SK-N-SH (cell line): ENCODE measurements around the gene DOCK3. TPM values are rescaled to one million over a fixed set of nuclear protein-coding genes. Genes with fewer than 3 reads are reported as not detected.

Experiments
- CTCF ChIA-PET: fragments of 300-600, 350-600 bp; formaldehyde crosslinking; extraction: SDS; loops from one replicate; lab custom pipeline; 2021; lab: Yijun Ruan, JAX
- POLR2A ChIA-PET: fragments of 350-600 bp; sonication (Branson Sonifier 250); formaldehyde crosslinking; extraction: SDS; loops from one replicate; lab custom pipeline; 2020; ENCODE audit warnings: antibody characterized with exemption, inconsistent platforms; lab: Yijun Ruan, JAX
- DNase-seq: peaks from one replicate; pipeline ENCODE4 v3.0.0; 2012
- H2AFZ ChIP-seq: fragments of 200-600 bp; sonication (generic); 2 replicates; pipeline ENCODE4 v1.8.1; 2016; ENCODE audit warnings: antibody characterized with exemption, mild to moderate bottlenecking, low read depth
- H3F3A ChIP-seq: fragments of 200-600 bp; sonication (generic); replicated peaks from 2 replicates; pipeline ENCODE3; 2016; ENCODE audit warnings: antibody characterized with exemption, mild to moderate bottlenecking; ENCODE audit not compliant: insufficient read depth
- H3K27ac ChIP-seq, 2 experiments: fragments of 200-500 bp in 1 of 2; fragments of 200-600 bp in 1 of 2; sonication (Bioruptor generic) in 1 of 2; sonication (generic), shearing (Covaris generic) in 1 of 2; 2 replicates each; pipeline versions ENCODE4 v1.5.1 to v1.6.1; 2014 to 2016; ENCODE audit warnings: low read depth in 2 of 2, inconsistent platforms in 1 of 2, low read length in 1 of 2, mild to moderate bottlenecking in 1 of 2, mixed read lengths in 1 of 2
- H3K27me3 ChIP-seq: fragments of 200-600 bp; sonication (generic), shearing (Covaris generic); 2 replicates; pipeline ENCODE4 v1.6.1; 2016; ENCODE audit warnings: mixed run types; ENCODE audit not compliant: insufficient read depth
- H3K36me3 ChIP-seq, 2 experiments: fragments of 200-500 bp in 1 of 2; fragments of 200-600 bp in 1 of 2; sonication (Bioruptor generic) in 1 of 2; sonication (generic) in 1 of 2; replicated peaks in 1 of 2; 2 replicates each; pipeline versions ENCODE3 to v1.5.1; 2014 to 2016; ENCODE audit warnings: low read length in 1 of 2, mild to moderate bottlenecking in 1 of 2; ENCODE audit not compliant: insufficient read depth in 2 of 2, control insufficient read depth in 1 of 2
- H3K4me1 ChIP-seq, 2 experiments: fragments of 200-500 bp in 1 of 2; fragments of 200-600 bp in 1 of 2; sonication (Bioruptor generic) in 1 of 2; sonication (generic), shearing (Covaris generic) in 1 of 2; 2 replicates each; pipeline versions ENCODE4 v1.5.1 to v1.6.1; 2014 to 2016; ENCODE audit warnings: low read depth in 1 of 2, low read length in 1 of 2, mixed run types in 1 of 2; ENCODE audit not compliant: insufficient read depth in 2 of 2, control insufficient read depth in 1 of 2
- H3K4me2 ChIP-seq: fragments of 200-600 bp; sonication (generic), shearing (Covaris generic); 2 replicates; pipeline ENCODE4 v1.6.1; 2017; ENCODE audit warnings: mixed run types
- H3K4me3 ChIP-seq, 2 experiments: fragments of 200-500 bp in 1 of 2; fragments of 200-600 bp in 1 of 2; sonication (Bioruptor generic) in 1 of 2; sonication (generic), shearing (Covaris generic) in 1 of 2; 2 replicates each; pipeline versions ENCODE4 v1.5.1 to v1.8.1; 2014 to 2016; ENCODE audit warnings: low read depth in 2 of 2, inconsistent platforms in 1 of 2, low read length in 1 of 2, mild to moderate bottlenecking in 1 of 2, mixed read lengths in 1 of 2, moderate library complexity in 1 of 2
- H3K79me2 ChIP-seq: fragments of 200-600 bp; sonication (generic); 2 replicates; pipeline ENCODE4 v1.8.1; 2017; ENCODE audit warnings: mild to moderate bottlenecking; ENCODE audit not compliant: insufficient read depth
- H3K9ac ChIP-seq: fragments of 200-600 bp; sonication (generic); 2 replicates; pipeline ENCODE4 v1.6.1; 2017; ENCODE audit warnings: mixed run types
- H3K9me2 ChIP-seq: fragments of 200-600 bp; sonication (generic); 2 replicates; pipeline ENCODE4 v1.6.1; 2017; ENCODE audit warnings: mixed run types
- H3K9me3 ChIP-seq: fragments of 200-600 bp; sonication (generic); 2 replicates; pipeline ENCODE4 v1.6.1; 2017; ENCODE audit warnings: mixed run types, mild to moderate bottlenecking, moderate library complexity
- H4K20me1 ChIP-seq: fragments of 200-600 bp; sonication (generic); 2 replicates; pipeline ENCODE4 v1.6.1; 2017; ENCODE audit warnings: mild to moderate bottlenecking, mixed run types; ENCODE audit not compliant: insufficient read depth
- FOSL2 ChIP-seq: IDR thresholded peaks from 2 replicates; pipeline ENCODE4 v1.4.0; 2012; ENCODE audit warnings: low read depth, mild to moderate bottlenecking, moderate library complexity, borderline replicate concordance
- FOXJ3 ChIP-seq: sonication (generic); formaldehyde crosslinking; IDR thresholded peaks from 2 replicates; pipeline ENCODE4 v1.5.1; 2020; ENCODE audit warnings: mild to moderate bottlenecking, missing genetic modification reagents
- FOXM1 ChIP-seq: IDR thresholded peaks from 2 replicates; pipeline ENCODE4 v1.4.0; 2012; ENCODE audit warnings: low read depth, mild to moderate bottlenecking
- GABPA ChIP-seq: IDR thresholded peaks from 2 replicates; pipeline ENCODE4 v1.4.0; 2012; ENCODE audit warnings: low read depth, mild to moderate bottlenecking
- JUND ChIP-seq: IDR thresholded peaks from 2 replicates; pipeline ENCODE4 v1.4.0; 2012
- MEF2A ChIP-seq: IDR thresholded peaks from 2 replicates; pipeline ENCODE4 v1.4.0; 2012; ENCODE audit warnings: low read depth, borderline replicate concordance
- MXI1 ChIP-seq: IDR thresholded peaks from 2 replicates; pipeline ENCODE4 v1.6.1; 2012; ENCODE audit warnings: mild to moderate bottlenecking, low read depth, low read length, improper control_type of control experiment
- NFIC ChIP-seq: IDR thresholded peaks from 2 replicates; pipeline ENCODE4 v1.4.0; 2012; ENCODE audit warnings: borderline replicate concordance
- RAD21 ChIP-seq: IDR thresholded peaks from 2 replicates; pipeline ENCODE4 v1.6.1; 2012; ENCODE audit warnings: mild to moderate bottlenecking, low read length
- RCOR1 ChIP-seq: fragments of 150-350 bp; IDR thresholded peaks from 2 replicates; pipeline ENCODE4 v1.6.1; 2017; ENCODE audit warnings: antibody characterized with exemption, low read length
- RFX5 ChIP-seq: IDR thresholded peaks from 2 replicates; pipeline ENCODE4 v1.6.1; 2012; ENCODE audit warnings: mild to moderate bottlenecking, improper control_type of control experiment, low read length
- SIN3A ChIP-seq: IDR thresholded peaks from 2 replicates; pipeline ENCODE4 v1.6.1; 2012; ENCODE audit warnings: low read depth, mild to moderate bottlenecking, low read length, moderate library complexity, borderline replicate concordance
- SMC3 ChIP-seq: IDR thresholded peaks from 2 replicates; pipeline ENCODE4 v1.6.1; 2012; ENCODE audit warnings: low read depth, low read length, improper control_type of control experiment
- TAF1 ChIP-seq: IDR thresholded peaks from 2 replicates; pipeline ENCODE4 v1.6.1; 2012; ENCODE audit warnings: low read depth, mild to moderate bottlenecking, low read length, moderate library complexity, borderline replicate concordance
- YY1 ChIP-seq: IDR thresholded peaks from 2 replicates; pipeline ENCODE4 v1.4.0; 2012; ENCODE audit warnings: low read depth, mild to moderate bottlenecking
- WGBS: methylation state at CpG from one replicate; pipeline ENCODE4 v1.1.6; 2017; ENCODE audit warnings: low lambda C conversion rate; 5-methylcytosine and 5-hydroxymethylcytosine counted together
- polyA plus RNA-seq, 3 experiments: library from polyadenylated mRNA; depleted of rRNA; stranded (reverse); fragments of >200 nt; gene quantifications; 2 replicates each; pipeline ENCODE4 v1.2.3, GENCODE V29; 2012
- TF ChIP-seq, protein P1 (sequence below): fragments of 150-350 bp; IDR thresholded peaks from 2 replicates; pipeline ENCODE4 v1.6.1; 2016; ENCODE audit warnings: mild to moderate bottlenecking, low read depth, low read length
- TF ChIP-seq, protein P2 (sequence below): IDR thresholded peaks from 2 replicates; pipeline ENCODE4 v1.4.0; 2012; ENCODE audit warnings: low read depth
- TF ChIP-seq, protein P3 (sequence below): IDR thresholded peaks from 2 replicates; pipeline ENCODE4 v1.4.0; 2012; ENCODE audit warnings: low read depth, borderline replicate concordance

The DOCK3 gene
- polyA plus RNA-seq, 1 of the 3 experiments (the other 2 are of a cell fraction) = 0.05 TPM

DNA sequence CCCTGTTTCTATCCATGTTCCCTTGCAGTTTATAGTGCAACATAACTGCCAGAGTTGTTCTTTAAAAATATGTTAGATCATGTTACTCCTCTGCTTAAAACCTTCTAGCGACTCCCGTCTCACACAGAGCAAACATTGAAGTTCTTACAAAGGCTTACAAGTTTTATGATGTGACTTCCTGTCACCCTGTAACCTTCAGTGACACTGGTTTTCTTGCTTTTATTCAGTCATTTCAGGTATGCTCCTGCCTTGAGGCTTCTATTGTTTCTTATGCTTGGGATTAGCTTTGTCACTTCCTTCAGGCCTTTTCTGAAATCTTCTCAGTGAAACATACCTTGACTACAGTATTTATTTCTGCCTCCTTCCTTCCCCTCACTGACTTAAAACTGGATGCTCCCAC is 252.1 kb downstream of the DOCK3 start:
- Histone ChIP-seq H3K4me3 (no peak overlapping the region), H3K9ac (no peak overlapping the region), H3F3A (no peaks in the 10 kb centered on the region), H3K4me1 (no peaks in the 10 kb centered on the region), H3K27ac (no peak overlapping the region), H3K9me3 (no peaks in the 10 kb centered on the region), H3K79me2 (no peaks in the 10 kb centered on the region), H3K36me3 (no peaks in the 10 kb centered on the region), H3K9me2 (no peaks in the 10 kb centered on the region), H3K27me3 (no peaks in the 10 kb centered on the region), H3K4me2 (no peak overlapping the region), H2AFZ (no peak overlapping the region), H4K20me1 (no peaks in the 10 kb centered on the region)
- CTCF ChIA-PET = no interaction called here
- DNase-seq = no peak
- TF ChIP-seq, protein P1, sequence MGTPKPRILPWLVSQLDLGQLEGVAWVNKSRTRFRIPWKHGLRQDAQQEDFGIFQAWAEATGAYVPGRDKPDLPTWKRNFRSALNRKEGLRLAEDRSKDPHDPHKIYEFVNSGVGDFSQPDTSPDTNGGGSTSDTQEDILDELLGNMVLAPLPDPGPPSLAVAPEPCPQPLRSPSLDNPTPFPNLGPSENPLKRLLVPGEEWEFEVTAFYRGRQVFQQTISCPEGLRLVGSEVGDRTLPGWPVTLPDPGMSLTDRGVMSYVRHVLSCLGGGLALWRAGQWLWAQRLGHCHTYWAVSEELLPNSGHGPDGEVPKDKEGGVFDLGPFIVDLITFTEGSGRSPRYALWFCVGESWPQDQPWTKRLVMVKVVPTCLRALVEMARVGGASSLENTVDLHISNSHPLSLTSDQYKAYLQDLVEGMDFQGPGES = no peak
- TF ChIP-seq SMC3 (no peak), MEF2A (no peak), RFX5 (no peak), YY1 (no peak), RCOR1 (no peak), JUND (no peak), NFIC (no peak), FOSL2 (no peak), FOXJ3 (no peak), TAF1 (no peak), MXI1 (no peak), FOXM1 (no peak), SIN3A (no peak), RAD21 (no peak), GABPA (no peak)
- TF ChIP-seq, protein P2, sequence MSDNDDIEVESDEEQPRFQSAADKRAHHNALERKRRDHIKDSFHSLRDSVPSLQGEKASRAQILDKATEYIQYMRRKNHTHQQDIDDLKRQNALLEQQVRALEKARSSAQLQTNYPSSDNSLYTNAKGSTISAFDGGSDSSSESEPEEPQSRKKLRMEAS = no peak
- TF ChIP-seq, protein P3, sequence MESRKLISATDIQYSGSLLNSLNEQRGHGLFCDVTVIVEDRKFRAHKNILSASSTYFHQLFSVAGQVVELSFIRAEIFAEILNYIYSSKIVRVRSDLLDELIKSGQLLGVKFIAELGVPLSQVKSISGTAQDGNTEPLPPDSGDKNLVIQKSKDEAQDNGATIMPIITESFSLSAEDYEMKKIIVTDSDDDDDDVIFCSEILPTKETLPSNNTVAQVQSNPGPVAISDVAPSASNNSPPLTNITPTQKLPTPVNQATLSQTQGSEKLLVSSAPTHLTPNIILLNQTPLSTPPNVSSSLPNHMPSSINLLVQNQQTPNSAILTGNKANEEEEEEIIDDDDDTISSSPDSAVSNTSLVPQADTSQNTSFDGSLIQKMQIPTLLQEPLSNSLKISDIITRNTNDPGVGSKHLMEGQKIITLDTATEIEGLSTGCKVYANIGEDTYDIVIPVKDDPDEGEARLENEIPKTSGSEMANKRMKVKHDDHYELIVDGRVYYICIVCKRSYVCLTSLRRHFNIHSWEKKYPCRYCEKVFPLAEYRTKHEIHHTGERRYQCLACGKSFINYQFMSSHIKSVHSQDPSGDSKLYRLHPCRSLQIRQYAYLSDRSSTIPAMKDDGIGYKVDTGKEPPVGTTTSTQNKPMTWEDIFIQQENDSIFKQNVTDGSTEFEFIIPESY = no peak
- 42% methylated on average over 2 of the region's 2 CpGs for WGBS
- POLR2A ChIA-PET = no interaction called here
